B cell (primary cell): ENCODE data around the gene ZNF469. TPM values are rescaled to one million over a fixed set of nuclear protein-coding genes. Genes with fewer than 3 reads are reported as not detected.

Experiments
- ATAC-seq: fragments of 200-7000 bp; cut with Tn5 transposase; one replicate; pipeline ENCODE4 v1.10.0; 2021; ENCODE audit warnings: low read depth, mild to moderate bottlenecking, moderate number of reproducible peaks, moderate library complexity
- CTCF ChIA-PET: fragments of 350-600 bp; sonication (Branson Sonifier 250); formaldehyde crosslinking; loops from one replicate; lab custom pipeline; 2021; ENCODE audit warnings: antibody characterized with exemption, inconsistent platforms; lab: Charles Lee
- POLR2A ChIA-PET: fragments of 350-600 bp; sonication (Branson Sonifier 250); formaldehyde crosslinking; loops from one replicate; lab custom pipeline; 2021; ENCODE audit warnings: antibody characterized with exemption; lab: Charles Lee
- DNase-seq: peaks from one replicate; pipeline ENCODE4 v3.0.0; 2013
- H2AFZ ChIP-seq: 2 replicates; pipeline ENCODE4 v1.6.1; 2012; ENCODE audit warnings: mild to moderate bottlenecking, low read depth, low read length; ENCODE audit not compliant: insufficient read depth, poor library complexity, severe bottlenecking
- H3K27ac ChIP-seq, 2 donors: 1 replicate in 1 of 2; 2 replicates in 1 of 2; pipeline ENCODE4 v1.5.1; 2012 to 2013; ENCODE audit warnings: low read length in 2 of 2, mild to moderate bottlenecking in 2 of 2, moderate library complexity in 1 of 2
- H3K27me3 ChIP-seq, 4 experiments: fragments of 200-600 bp in 1 of 4; sonication (generic) in 1 of 4; replicated peaks in 1 of 4; 1 replicate in 2 of 4; 2 replicates in 2 of 4; pipeline versions ENCODE4 v1.6.1 to v1.7.0; 2013 to 2016; ENCODE audit warnings: low read length in 3 of 4, mild to moderate bottlenecking in 2 of 4, mixed read lengths in 1 of 4, moderate library complexity in 1 of 4; ENCODE audit not compliant: insufficient read depth in 4 of 4, control insufficient read depth in 3 of 4; ENCODE audit errors: control extremely low read depth in 1 of 4
- H3K36me3 ChIP-seq, 2 experiments: replicated peaks in 1 of 2; 1 replicate in 1 of 2; 2 replicates in 1 of 2; pipeline versions ENCODE4 v1.6.1 to v1.7.1; 2013; ENCODE audit warnings: low read length in 1 of 2; ENCODE audit not compliant: insufficient read depth in 2 of 2, control insufficient read depth in 1 of 2; ENCODE audit errors: control extremely low read depth in 1 of 2, extremely low read depth in 1 of 2
- H3K4me1 ChIP-seq, 2 donors: fragments of 200-600 bp in 1 of 2; sonication (generic) in 1 of 2; 1 replicate in 1 of 2; 2 replicates in 1 of 2; pipeline versions ENCODE4 v1.5.1 to v1.6.1; 2013 to 2017; ENCODE audit warnings: low read length in 2 of 2; ENCODE audit not compliant: control insufficient read depth in 2 of 2, insufficient read depth in 2 of 2
- H3K4me2 ChIP-seq: replicated peaks from 2 replicates; pipeline ENCODE3; 2012; ENCODE audit warnings: mild to moderate bottlenecking, low read depth, low read length; ENCODE audit not compliant: poor library complexity, severe bottlenecking
- H3K4me3 ChIP-seq, 5 experiments: fragments of 200-600 bp in 1 of 5; sonication (generic) in 1 of 5; 1 replicate in 3 of 5; 2 replicates in 2 of 5; pipeline versions ENCODE4 v1.5.1 to v1.7.0; 2011 to 2016; ENCODE audit warnings: low read length in 4 of 5, mild to moderate bottlenecking in 4 of 5, low read depth in 2 of 5, control low read depth in 1 of 5, moderate library complexity in 1 of 5; ENCODE audit not compliant: insufficient read depth in 1 of 5; ENCODE audit errors: control extremely low read depth in 1 of 5, extremely low read depth in 1 of 5
- H3K79me2 ChIP-seq: fragments of 200-600 bp; sonication (generic); one replicate; pipeline ENCODE4 v1.6.0; 2016; ENCODE audit warnings: low read length; ENCODE audit not compliant: control insufficient read depth, insufficient read depth
- H3K9ac ChIP-seq: fragments of 200-600 bp; sonication (generic); 2 replicates; pipeline ENCODE4 v1.6.1; 2017; ENCODE audit warnings: mild to moderate bottlenecking, low read length, moderate library complexity
- H3K9me3 ChIP-seq, 3 donors: one replicate each; pipeline versions ENCODE4 v1.6.1 to v1.7.1; 2013; ENCODE audit warnings: low read length in 2 of 3; ENCODE audit not compliant: control insufficient read depth in 2 of 3, insufficient read depth in 1 of 3; ENCODE audit errors: control extremely low read depth in 1 of 3
- H4K20me1 ChIP-seq: 2 replicates; pipeline ENCODE4 v1.6.0; 2012; ENCODE audit warnings: mild to moderate bottlenecking, low read length; ENCODE audit not compliant: insufficient read depth, control insufficient read depth, poor library complexity, severe bottlenecking
- H3K27ac Mint-ChIP-seq: one replicate; pipeline ENCODE4 v1.8.0; 2021; ENCODE audit warnings: mixed read lengths
- H3K27me3 Mint-ChIP-seq: one replicate; pipeline ENCODE4 v1.8.0; 2021; ENCODE audit warnings: mixed read lengths
- H3K4me1 Mint-ChIP-seq: one replicate; pipeline ENCODE4 v1.8.0; 2021; ENCODE audit warnings: mixed read lengths
- H3K4me3 Mint-ChIP-seq: one replicate; pipeline ENCODE4 v1.8.0; 2021; ENCODE audit warnings: mixed read lengths
- H3K9me3 Mint-ChIP-seq: one replicate; pipeline ENCODE4 v1.8.0; 2022; ENCODE audit warnings: mixed read lengths; ENCODE audit not compliant: insufficient read depth
- CTCF ChIP-seq: fragments of 200-600 bp; IDR thresholded peaks from one replicate; pipeline ENCODE4 v1.8.0; 2022; ENCODE audit warnings: antibody characterized with exemption, mild to moderate bottlenecking
- EZH2 ChIP-seq: IDR thresholded peaks from 2 replicates; pipeline ENCODE4 v1.6.1; 2012; ENCODE audit warnings: borderline replicate concordance, low read depth, mild to moderate bottlenecking, moderate library complexity, low read length; ENCODE audit not compliant: insufficient read depth, poor library complexity, severe bottlenecking
- WGBS: methylation state at CpG from one replicate; pipeline ENCODE4 v1.1.5; 2013; ENCODE audit warnings: missing lambda C conversion rate; ENCODE audit not compliant: insufficient coverage; 5-methylcytosine and 5-hydroxymethylcytosine counted together
- intact Hi-C: fragments of 100-400 bp; cut with micrococcal nuclease; formaldehyde crosslinking; loops from one replicate; pipeline ENCODE4 v1.10.0; 2022
- polyA plus RNA-seq: library from polyadenylated mRNA; depleted of rRNA; stranded (reverse); fragments of >200 nt; gene quantifications from 2 replicates; pipeline ENCODE4 v1.2.3, GENCODE V29; 2012
- total RNA-seq, 2 donors: library from RNA; stranded (reverse); fragments of 120-200 nt in 1 of 2; gene quantifications; 1 replicate in 1 of 2; 2 replicates in 1 of 2; pipeline versions ENCODE4 v1.2.3 to v1.2.4, GENCODE V29; 2013 to 2022

The ZNF469 gene
- total and polyA plus RNA-seq, 2 donors (not counting 1 experiment from before 2014, with no cell fraction given), result 0.25 to 5.9 TPM

GRCh38 chr16:88428156-88428555 lies 45.4 kb downstream of the ZNF469 start:
- DNase-seq (peak; percentile 23), ATAC-seq (no peak)
- Mint-ChIP-seq H3K27me3 (no peaks in the 10 kb centered on the region), H3K27ac (peak overlapping the region; percentile 29), H3K4me1 (peaks cover 15% of the 10 kb centered on the region), H3K9me3 (no peaks in the 10 kb centered on the region), H3K4me3 (peak overlapping the region; percentile 18)
- peaks cover 0 to 3% (median 0%) of the 10 kb centered on the region in 3 donors for H3K9me3 ChIP-seq
- CTCF ChIA-PET, result interaction anchor here (1.8 kb wide), 1 partner anchor 8 kb away, joined by 7 read pairs; no protein-coding TSS in a partner anchor
- POLR2A ChIA-PET, result no interaction called here
- no peak overlapping the region for H3K27ac ChIP-seq
- H3K79me2 ChIP-seq, result peaks cover 8% of the 10 kb centered on the region
- H3K4me3 ChIP-seq, result no peak overlapping the region
- 90% methylated on average over 19 of the region's 19 CpGs for WGBS
- peaks cover 13% of the 10 kb centered on the region for H4K20me1 ChIP-seq
- H3K36me3 ChIP-seq, result no peaks in the 10 kb centered on the region
- intact Hi-C loops, result no loop called here
- peaks cover 15 to 17% of the 10 kb centered on the region in 2 donors for H3K4me1 ChIP-seq
- no peak for TF ChIP-seq EZH2
- no peak for TF ChIP-seq CTCF
- H3K27me3 ChIP-seq, result no peaks in the 10 kb centered on the region
- no peak overlapping the region for H3K4me2 ChIP-seq
- no peak overlapping the region for H3K9ac ChIP-seq
- no peak overlapping the region for H2AFZ ChIP-seq

GRCh38 chr16:88428616-88429386 lies 46.0 kb downstream of the ZNF469 start:
- peak; percentile 23 for DNase-seq
- no peaks in the 10 kb centered on the region for H3K36me3 ChIP-seq
- 95% methylated on average over 33 of the region's 34 CpGs for WGBS
- ATAC-seq, result no peak
- Mint-ChIP-seq H3K9me3 (no peaks in the 10 kb centered on the region), H3K4me3 (peak overlapping the region; percentile 41), H3K27ac (peak overlapping the region; percentile 29), H3K4me1 (peaks cover 15% of the 10 kb centered on the region), H3K27me3 (no peaks in the 10 kb centered on the region)
- H2AFZ ChIP-seq, result no peak overlapping the region
- ChIA-PET CTCF (no interaction called here), POLR2A (interaction anchor here (0.6 kb wide), 1 partner anchor 723 kb away, joined by 3 read pairs; no protein-coding TSS in a partner anchor)
- no peak overlapping the region for H3K27ac ChIP-seq
- H3K9me3 ChIP-seq, result no peaks in the 10 kb centered on the region
- no peaks in the 10 kb centered on the region for H3K27me3 ChIP-seq
- intact Hi-C loops, result no loop called here
- peaks cover 13% of the 10 kb centered on the region for H4K20me1 ChIP-seq
- H3K9ac ChIP-seq, result no peak overlapping the region
- TF ChIP-seq EZH2 (no peak), CTCF (no peak)
- no peak overlapping the region for H3K4me3 ChIP-seq
- no peak overlapping the region for H3K4me2 ChIP-seq
- peaks cover 15 to 17% of the 10 kb centered on the region in 2 donors for H3K4me1 ChIP-seq
- H3K79me2 ChIP-seq, result peaks cover 8% of the 10 kb centered on the region
